ENCODE measurements around the gene CPNE2.

Gene CPNE2

GRCh38 chr16:57127836-57128235, 35.5 kb downstream of the CPNE2 start:
- no peak for DNase-seq (ENCODE audit: low read depth)
- TF ChIP-seq CTCF (conservative IDR thresholded peaks at IDR 0.05; ENCODE audit: control insufficient read depth, insufficient read depth, low read depth, low read length), result no peak
- H3K4me3 ChIP-seq (ENCODE audit: control insufficient read depth, low read depth, low read length), result no peak overlapping the region

- H3K4me3 ChIP-seq (ENCODE audit: control insufficient read depth, low read depth, low read length), result no peak overlapping the region
- no peak for DNase-seq (ENCODE audit: low read depth)
- TF ChIP-seq CTCF (conservative IDR thresholded peaks at IDR 0.05; ENCODE audit: control insufficient read depth, insufficient read depth, low read depth, low read length), result no peak
These were observed 36.5 kb downstream of the CPNE2 start for GRCh38 chr16:57128771-57129389.

- no peak overlapping the region for H3K4me3 ChIP-seq (ENCODE audit: control insufficient read depth, low read depth, low read length)
These were observed 38.6 kb downstream of the CPNE2 start for GRCh38 chr16:57130950-57131321.

GRCh38 chr16:57131351-57131970, 39.1 kb downstream of the CPNE2 start:
- H3K4me3 ChIP-seq (ENCODE audit: control insufficient read depth, low read depth, low read length), result no peak overlapping the region
- DNase-seq (ENCODE audit: low read depth), result no peak
- no peak for TF ChIP-seq CTCF (conservative IDR thresholded peaks at IDR 0.05; ENCODE audit: control insufficient read depth, insufficient read depth, low read depth, low read length)

More at GRCh38 chr16:57130950-57131321, 38.6 kb downstream of the CPNE2 start:
- TF ChIP-seq CTCF (conservative IDR thresholded peaks at IDR 0.05; ENCODE audit: control insufficient read depth, insufficient read depth, low read depth, low read length), result no peak
- DNase-seq (ENCODE audit: low read depth), result no peak

GRCh38 chr16:57132470-57132869, 40.1 kb downstream of the CPNE2 start:
- no peak overlapping the region for H3K4me3 ChIP-seq (ENCODE audit: control insufficient read depth, low read depth, low read length)
- TF ChIP-seq CTCF (conservative IDR thresholded peaks at IDR 0.05; ENCODE audit: control insufficient read depth, insufficient read depth, low read depth, low read length), result no peak
- DNase-seq (ENCODE audit: low read depth), result no peak

- DNase-seq (ENCODE audit: low read depth), result no peak
- no peak overlapping the region for H3K4me3 ChIP-seq (ENCODE audit: control insufficient read depth, low read depth, low read length)
- TF ChIP-seq CTCF (conservative IDR thresholded peaks at IDR 0.05; ENCODE audit: control insufficient read depth, insufficient read depth, low read depth, low read length), result no peak
These were observed 40.6 kb downstream of the CPNE2 start for GRCh38 chr16:57133031-57133430.

Measured in fibroblast of mammary gland (primary cell).